ENCODE data around the gene ADA.
"Not testable (repeated sequence)": the region's sequence is repeated elsewhere in the genome, so short reads cannot be mapped to it uniquely, and the experiment has no call there.

Gene ADA

DNA sequence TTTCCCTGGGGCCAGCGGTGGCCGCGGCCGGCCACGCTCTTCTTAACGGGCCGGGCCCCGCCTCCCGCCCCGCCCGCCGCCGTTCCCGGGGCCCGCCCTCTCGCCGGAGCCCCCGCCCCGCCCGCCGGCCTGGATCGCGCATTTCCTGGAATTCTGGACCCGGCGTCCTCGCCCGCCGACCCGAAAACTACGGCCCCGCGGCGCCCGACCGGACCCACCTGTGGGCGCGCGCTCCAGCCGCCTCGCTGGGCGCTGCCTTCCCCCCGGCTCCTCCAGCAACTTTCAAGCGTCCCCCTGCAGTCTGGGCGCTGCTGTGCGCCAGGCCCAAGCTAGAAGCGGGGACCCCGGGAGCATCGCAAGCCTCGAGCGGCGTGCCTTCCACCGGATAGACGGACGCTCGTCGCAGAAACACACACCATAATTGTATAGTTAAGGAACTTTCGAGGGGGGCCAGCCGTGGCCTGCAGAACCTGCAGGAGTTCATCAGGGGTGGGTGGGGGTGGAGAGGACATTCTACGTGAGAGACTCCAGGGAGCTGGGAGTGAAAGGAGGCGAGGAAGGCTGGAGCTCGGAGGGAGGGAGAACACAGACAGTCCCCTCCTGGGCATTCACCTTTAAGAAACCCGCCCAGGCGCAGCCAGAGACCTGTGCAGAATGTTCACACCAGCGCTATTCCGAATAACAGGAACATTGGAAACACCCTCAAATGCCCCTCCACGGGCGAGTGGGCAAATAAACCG lies at the start of gene ADA:
Gene ADA (minus strand): TSS at position 16 of the 740 bp plus-strand sequence. CDS start 92 bp downstream, outside the sequence.
- no peak for DNase-seq (ENCODE audit: low read depth in 2 of 2)

DNA sequence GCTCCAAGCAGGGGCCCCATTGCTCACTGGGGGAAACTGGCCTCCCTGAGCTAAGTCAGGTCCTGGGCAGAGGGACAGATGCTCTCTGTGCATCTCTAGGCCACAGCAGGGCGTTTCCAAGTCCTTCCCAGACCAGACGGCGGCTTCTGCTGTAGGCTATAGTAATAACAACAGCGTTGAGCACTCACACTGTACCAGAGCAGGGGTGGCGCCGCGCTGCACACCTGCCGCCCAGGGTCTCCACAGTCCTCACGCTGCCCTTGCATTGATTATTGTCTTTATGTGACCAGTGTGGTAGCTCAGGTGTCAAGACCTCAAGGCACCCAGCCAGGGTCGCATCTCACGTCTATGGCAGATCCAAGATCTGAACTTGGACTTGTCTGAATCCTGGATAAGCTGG lies 48.8 kb upstream of the ADA start:
- DNase-seq (ENCODE audit: low read depth in 2 of 2) = no peak

DNA sequence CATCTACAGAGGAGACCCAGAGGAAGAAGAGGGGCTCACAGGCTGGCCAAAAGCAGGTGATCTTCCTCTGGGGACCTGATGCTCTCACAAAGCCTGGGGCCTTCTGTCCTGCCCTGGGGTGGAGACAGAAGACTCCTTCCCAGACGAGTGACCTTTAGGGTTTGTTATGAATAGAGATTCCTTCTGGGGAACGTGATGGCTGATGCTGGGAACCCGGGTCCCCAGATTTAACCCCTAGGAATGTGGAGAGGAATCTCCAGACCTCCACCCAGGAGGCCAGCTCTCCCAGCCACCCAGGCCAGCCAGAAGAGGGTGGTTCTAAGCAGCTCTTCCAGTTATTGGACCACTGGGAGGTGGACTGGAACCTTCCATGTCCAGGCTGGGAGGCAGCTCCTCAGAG lies 46.9 kb upstream of the ADA start:
- no peak for DNase-seq (ENCODE audit: low read depth in 2 of 2)

DNA sequence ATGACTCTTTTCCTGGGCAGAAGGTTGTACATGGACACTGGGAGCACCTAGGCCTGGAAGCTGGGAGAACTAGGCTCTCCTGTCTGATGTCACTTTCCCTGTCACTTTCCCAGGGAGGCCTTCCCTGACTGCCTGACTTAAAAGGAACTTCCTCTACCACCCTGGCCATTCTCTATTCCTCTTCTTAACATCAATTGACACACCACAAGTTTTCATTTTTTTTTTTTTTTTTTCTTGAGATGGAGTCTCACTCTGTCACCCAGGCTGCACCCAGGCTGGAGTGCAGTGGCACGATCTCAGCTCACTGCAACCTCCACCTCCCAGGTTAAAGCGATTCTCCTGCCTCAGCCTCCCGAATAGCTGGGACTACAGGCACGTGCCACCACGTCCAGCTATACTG lies 45.5 kb upstream of the ADA start:
- not testable (repeated sequence) for DNase-seq (ENCODE audit: low read depth in 2 of 2)

DNA sequence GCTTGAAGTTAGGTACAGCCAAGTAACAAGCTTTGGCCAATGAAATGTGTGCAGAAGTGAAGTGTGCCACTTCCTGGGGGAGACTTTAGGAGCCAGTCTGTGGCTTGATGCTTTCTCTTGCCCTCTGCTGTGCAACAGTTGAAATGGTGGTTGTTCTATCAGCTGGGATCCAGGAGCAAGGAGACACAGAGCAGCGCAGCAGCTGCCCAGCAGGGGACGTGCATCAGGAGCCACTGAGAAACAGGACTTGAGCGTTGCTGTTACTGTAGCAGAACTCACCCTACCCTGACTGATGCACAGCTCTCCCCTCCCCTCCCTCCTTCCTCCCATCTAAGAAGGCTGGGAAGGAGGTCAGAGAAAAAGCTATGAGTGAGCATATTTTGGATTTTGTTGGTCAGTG lies 44.8 kb upstream of the ADA start:
- no peak for DNase-seq (ENCODE audit: low read depth in 2 of 2)

DNA sequence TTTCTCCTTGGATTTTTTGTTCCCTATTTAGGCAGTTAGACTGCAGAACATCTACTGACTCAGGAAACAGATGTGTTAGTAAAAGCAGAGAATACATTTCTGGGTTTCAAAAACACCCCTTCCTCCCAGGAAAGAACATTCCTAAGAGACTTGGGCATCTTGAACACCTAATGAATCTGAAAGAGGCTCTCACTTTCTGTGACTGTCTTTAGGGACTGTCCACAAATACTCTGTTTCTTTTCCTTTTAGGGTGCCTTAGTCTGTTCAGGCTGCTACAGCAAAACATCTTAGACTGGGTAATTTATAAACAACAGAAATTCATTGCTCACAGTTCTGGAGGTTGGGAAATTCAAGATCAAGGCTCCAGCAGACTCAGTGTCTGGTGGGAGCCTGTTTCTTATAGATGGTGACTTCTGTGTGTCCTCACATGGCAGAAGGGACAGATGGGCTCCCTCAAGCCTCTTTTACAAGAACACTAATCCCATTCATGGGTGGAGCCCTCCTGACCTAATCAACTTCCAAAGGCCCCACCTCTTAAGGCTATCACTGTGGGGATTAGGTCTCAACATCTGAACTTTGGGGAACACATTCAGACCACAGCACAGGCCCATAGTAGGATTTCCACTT lies 44.3 kb upstream of the ADA start:
- DNase-seq (ENCODE audit: low read depth in 2 of 2) = no peak

DNA sequence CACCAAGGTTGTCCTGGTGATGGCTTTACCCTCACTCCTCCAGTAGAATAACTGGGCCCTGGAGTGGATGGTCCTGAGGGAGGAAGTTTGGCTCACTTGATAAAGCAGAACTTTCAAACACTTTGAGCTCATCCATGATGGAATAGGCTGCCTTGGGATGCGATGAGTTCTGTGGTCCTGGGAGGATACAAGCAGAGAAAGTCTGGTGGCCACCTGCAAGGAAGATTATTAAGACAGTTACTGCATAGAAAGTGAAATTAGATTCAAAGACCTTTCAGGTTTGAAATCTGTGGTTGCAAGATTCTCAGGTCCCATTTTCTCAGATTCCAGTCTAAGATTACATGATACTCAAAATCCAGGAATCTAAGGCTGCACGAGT lies 43.8 kb upstream of the ADA start:
- no peak for DNase-seq (ENCODE audit: low read depth in 2 of 2)

DNA sequence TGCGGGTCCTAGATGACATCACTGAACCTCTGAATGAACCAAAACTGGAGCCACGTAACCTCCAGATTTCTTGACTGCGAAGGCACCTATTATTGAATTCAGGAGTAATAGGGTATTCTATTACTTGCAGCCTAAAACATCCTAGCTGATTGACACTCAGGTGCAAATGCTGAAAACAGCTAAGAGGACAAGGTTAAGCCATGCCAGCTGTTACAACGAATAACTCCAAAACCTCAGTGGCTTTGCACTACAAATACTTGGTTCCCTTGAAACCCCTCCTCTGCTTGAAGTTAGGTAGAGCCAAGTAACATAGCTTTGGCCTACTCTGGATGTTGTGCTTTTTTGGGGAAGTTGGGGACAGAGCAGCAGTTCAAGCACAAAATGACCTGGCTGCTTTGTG lies 42.7 kb upstream of the ADA start:
- no peak for DNase-seq (ENCODE audit: low read depth in 2 of 2)

DNA sequence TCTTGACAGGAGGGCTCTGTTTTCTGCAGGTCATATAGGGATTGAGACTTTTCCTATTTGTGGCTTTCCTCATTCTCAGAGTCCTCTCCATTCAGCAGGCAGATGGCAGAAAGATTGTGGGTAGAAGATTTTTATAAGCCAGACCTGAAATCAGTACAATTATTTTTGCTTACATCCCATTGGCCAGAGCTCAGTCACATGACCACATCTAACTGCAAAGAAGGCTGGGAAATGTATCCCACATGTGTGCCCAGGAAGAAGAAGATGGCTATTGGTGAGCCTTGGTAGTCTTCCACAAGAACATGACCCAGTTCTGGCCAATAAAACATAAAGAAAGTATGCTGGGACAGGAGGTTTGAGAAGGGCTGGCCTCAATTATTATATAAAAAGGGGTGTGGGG lies 42.1 kb upstream of the ADA start:
- no peak for DNase-seq (ENCODE audit: low read depth in 2 of 2)

DNA sequence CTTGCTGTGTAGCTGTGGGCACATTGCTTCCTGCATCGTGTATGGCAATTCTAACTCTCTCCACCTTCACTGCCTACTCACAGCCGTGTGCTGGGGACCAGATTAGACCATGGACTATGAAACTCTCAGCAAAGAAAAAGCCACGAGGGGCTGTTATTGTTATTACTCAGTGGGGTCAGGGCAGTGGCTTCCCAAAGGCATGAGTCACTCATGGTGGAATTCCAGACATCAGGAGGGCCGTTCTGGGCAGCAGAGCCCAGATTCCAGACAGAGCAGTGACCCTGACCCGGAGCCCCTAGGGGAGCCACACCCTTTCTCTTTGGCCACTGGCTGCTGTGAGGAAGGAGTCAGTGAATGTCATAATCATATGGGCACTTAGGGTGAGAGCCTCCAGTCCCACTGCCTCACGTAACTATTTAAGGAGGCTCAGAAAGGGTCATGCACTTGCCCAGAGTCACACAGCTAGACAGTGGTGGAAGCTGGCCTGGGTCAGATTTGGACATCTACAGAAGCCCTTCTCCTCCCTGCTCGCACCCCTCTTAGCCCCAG lies 41.5 kb upstream of the ADA start:
- no peak for DNase-seq (ENCODE audit: low read depth in 2 of 2)

DNA sequence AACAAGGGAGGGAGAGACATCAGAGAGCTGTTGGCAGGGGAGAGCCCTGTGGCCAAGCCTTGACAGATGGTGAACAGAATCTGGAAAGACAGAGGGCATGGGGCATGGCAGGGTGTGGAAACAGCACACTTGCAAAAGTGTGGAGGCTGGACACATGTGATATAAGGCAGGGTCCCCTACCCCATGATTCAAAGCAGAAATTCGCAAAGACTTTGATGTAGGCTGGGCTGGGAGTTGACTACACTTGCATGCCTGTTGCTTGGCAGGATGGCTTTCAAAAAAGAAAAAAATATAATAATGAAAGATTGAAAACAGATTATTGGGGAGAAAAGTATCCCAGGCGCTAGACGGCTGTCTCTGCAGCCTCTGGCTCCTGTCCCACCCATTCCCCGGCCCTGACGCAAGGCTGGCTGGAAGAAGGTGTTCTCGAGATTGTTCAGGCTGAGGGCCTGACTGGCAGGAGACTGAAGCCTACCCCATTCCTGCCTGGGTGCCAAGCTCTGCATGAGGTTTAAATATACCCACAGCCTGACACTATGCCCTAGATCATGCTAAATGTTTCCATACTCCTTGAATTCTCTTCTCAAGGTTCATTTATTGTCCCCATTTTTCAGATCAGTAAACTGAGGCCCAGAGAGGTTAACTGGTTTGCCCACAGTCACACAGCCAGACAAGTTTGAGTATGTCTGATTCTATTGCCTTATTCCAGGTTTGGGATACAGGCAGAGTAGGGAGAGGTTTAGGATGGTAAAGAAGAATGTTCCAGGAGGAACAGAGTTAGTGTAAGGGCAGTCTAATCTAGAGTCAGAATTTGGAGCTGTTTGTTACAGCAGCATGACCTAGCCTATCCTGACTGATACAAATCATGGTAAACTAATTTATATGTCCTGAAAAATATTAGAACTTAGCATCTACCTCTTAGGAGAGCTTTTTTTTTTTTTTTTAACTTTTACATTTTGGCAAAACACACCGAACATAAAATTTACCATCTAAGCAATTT lies 40.2 kb upstream of the ADA start:
- DNase-seq (ENCODE audit: low read depth in 2 of 2) = no peak

DNA sequence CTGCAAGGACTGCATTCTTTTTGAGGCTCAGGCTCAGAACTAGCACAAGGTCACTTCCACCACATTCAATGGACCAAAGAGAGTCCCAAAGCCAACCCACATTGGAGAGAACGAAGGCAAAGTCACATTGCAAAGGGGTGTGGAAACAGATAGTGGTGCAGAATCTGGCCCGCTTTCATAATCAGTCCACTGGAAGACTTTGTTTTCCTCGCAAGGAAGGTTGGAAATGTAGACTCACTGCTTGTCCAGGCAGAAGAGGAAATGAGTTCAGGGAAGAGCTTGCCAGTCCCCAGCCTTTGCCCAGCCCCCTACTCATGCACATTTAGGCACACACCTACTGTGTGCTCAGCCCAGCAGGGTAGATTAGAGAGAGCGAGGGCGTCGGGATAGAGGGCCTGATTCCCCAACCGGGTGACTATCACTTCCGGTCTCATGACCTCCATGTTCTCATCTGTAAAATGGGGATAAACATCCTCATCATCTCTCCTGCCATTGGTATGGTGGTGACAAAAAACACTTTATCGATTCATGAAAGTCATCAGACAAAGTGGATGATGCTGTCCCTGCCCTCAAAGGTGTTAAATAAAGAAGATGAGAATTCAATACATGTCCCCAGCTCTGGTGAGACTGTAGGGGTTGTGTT lies 39.4 kb upstream of the ADA start:
- DNase-seq (ENCODE audit: low read depth in 2 of 2) = no peak

DNA sequence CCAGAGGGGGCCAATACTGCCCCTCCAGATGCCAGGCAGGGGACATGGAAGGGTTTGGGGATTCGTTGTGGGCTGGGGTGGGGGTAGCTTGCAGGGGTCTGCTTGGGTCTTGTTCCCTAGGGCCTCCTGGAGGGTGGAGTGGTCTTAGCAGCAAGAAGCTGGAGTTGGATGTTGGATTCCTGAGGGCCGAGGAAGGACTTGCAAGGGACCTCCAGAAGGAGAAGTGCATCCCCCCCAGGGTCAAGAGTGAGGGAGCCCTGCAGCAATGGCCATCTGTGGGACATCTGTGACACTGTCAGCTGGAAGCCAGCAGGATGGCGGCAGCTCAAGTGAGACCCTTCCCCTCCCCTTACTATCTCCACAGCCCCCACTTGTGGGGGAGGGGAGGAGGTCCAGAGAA lies 38.3 kb upstream of the ADA start:
- no peak for DNase-seq (ENCODE audit: low read depth in 2 of 2)

DNA sequence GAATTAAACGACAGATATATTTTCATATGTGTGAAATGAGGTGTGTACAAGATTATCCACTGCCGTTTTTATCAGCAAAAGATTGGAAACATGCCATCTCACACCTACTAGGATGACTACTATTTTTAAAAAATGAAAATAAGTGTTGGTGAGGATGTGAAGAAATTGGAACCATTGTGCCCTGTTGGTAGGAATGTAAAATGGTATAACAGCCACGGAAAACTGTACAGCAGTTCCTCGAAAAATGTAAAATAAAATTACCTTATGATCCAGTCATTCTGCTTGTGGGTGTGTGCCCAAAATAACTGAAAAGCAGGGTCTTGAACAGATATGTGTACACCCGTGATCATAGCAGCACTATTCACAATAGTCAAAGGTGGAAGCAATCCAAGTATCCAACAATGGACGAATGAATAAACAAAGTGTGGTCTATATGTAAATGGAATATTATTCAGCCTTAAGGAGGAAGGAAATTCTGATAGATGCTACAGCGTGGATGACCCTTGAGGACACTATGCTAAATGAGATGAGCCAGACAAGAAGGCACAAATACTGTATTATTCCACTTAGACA lies 36.6 kb upstream of the ADA start:
- no peak for DNase-seq (ENCODE audit: low read depth in 2 of 2)

DNA sequence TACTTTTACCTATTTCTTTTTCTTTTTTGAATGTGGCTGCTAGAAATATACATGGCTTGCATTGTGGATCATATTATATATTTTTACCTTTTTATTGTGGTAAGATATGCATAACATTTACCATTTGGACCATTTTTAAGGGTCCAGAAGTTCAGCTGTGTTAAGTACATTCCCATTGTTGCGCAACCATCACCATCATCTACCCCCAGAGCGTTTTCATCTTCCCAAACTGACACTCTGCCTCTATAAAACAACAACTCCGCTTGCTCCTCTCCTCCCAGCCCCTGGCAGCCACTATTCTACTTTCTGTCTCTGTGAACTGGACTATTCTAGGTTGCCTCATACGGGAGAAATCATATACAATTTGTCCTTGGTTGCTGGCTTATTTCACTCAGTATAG lies 35.4 kb upstream of the ADA start:
- DNase-seq (ENCODE audit: low read depth in 2 of 2) = no peak

DNA sequence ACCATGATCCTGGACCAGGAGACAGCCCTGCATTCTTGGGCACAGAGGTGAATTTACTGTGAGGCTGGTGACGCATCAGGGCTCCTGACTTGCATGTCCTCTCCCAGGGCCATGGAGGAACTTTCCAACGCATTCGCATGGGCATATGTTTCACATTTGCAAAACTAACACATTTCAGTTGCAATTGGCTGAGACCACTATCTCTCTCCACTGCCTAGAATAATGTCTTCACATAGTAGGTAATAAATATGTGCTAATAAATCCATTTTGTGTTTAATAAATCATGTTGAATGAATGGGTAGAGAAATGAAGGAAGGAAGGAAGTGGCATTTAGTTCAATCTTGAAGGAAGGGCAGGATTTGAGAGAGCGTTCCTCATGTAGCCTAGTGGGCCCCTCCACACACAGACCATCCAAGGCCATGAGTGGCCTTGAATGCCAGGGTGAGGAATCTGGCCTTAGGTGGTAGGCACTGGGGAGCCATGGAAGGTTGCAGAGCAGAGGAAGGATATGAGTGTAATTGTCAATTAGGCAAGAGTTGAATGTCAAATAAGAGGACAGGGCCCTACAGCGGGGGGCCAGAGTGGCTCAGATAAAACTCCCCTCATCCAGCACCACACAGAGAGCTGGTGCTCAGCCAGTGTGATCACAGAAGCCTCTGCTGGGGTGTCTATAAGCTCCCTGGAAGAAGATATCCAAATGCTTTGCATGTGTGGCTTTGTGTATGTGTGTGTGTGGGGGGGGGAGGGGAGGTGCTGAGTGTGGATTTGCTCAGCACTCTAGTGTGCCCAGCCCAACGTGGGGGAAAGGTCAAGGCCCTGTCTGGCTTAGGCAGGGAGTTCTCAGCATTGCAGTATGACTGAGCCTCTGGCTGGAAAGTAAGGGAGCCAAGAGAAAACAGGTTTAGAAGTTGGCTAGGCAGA lies 32.8 kb upstream of the ADA start:
- DNase-seq (ENCODE audit: low read depth in 2 of 2) = no peak

DNA sequence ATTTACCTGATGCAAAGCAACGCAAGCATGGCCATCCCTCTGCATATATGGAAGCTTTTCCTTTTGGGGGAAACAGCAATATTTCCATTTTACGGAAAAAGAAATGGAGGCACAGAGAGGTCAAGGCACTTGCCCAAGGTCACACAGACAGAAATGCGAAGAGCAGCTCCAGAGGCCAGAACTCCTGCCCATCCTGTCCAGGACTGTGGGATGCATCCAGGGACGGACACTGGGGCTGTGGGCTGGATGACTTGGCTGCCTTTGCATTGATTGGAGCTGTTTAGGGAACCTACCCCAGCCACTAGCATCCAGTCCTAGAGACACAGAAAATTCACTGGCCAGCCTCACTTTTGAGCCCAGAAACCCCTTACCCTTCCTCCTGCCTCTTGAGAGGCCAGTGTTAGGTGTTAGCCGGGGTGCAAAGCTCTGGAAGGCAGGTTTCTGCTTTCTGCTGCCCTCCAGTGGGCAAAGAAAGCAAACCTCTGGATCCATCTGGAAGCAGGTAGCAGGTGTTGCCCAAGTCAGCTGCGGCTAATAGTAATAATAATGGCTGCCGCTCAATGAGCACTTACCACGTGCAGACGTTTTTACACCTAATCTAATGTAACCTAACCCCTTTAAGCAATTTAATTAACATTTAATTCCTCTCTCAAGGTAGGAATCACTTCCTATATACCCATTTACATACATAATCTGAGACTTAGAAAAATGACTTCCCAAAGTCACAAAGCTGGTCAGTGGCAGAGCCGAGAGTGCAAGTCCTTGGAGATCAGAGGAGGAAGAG lies 32.0 kb upstream of the ADA start:
- DNase-seq (ENCODE audit: low read depth in 2 of 2) = peak; percentile 19 to 39

DNA sequence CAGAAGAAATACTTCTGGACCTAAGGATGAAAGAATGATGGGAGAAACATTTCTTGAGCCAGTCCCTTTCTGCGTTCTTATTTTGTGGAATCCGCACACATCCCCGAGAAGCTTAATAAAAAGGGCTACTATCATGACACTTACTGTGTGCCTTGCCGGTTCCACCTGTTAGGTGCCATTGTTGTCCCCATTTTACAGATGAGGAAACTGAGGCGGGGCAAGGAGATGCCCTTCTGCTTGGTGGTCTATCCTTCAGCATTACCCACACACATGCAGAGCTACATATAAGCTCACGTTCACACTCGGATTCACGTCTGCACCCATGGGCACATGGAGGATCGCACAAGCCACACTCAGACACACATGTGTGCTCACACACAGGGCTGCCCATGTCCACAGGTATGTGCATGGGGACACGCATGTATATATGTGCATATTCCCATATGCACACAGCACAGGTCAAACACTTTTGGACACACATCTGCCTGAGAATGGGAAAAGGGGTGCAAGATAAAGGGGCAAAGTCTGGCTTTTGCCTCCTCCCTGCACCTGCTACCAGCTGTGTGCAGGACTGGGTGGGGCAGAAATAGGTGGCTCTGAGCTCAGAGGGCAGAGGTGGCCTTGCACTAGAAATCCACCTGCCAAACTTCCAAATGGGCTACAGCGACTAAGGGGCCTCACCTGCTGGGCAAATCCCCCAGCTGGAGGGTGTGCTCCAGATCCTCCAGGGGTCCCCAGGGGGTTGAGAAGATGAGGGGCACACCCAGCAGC lies 30.5 kb upstream of the ADA start:
- no peak for DNase-seq (ENCODE audit: low read depth in 2 of 2)

Data from stimulated activated CD8-positive, alpha-beta memory T cell treated with anti-CD3 and anti-CD28 coated beads, Interleukin-2, amount 100 ng/mL, for 1 hour (primary cell).